Fibroblast of mammary gland (primary cell): ENCODE measurements around the gene SND1.

Experiments used
- DNase-seq: peaks from one replicate; pipeline ENCODE4 v3.0.0-alpha.2; 2010; ENCODE audit warnings: low read depth
- H3K4me3 ChIP-seq: 2 replicates; pipeline ENCODE4 v1.5.1; 2011; ENCODE audit warnings: low read depth, mild to moderate bottlenecking, low read length, moderate library complexity; ENCODE audit not compliant: control insufficient read depth
- CTCF ChIP-seq: conservative IDR thresholded peaks from 2 replicates; pipeline ENCODE4 v1.5.1; 2011; ENCODE audit warnings: low read depth, low read length, inconsistent platforms; ENCODE audit not compliant: control insufficient read depth, insufficient read depth

SND1 gene

GRCh38 chr7:127911968-127912511, 260.0 kb downstream of the SND1 start:
- no peak for TF ChIP-seq CTCF
- no peak overlapping the region for H3K4me3 ChIP-seq
- no peak for DNase-seq

GRCh38 chr7:127912901-127913300, 260.9 kb downstream of the SND1 start:
- no peak overlapping the region for H3K4me3 ChIP-seq
- TF ChIP-seq CTCF: no peak
- no peak for DNase-seq

GRCh38 chr7:127913686-127914085, 261.7 kb downstream of the SND1 start:
- no peak for DNase-seq
- no peak overlapping the region for H3K4me3 ChIP-seq
- TF ChIP-seq CTCF: no peak

- no peak overlapping the region for H3K4me3 ChIP-seq
- no peak for DNase-seq
- no peak for TF ChIP-seq CTCF
These were observed 262.7 kb downstream of the SND1 start for GRCh38 chr7:127914693-127915092.

GRCh38 chr7:127916735-127917134, 264.7 kb downstream of the SND1 start:
- no peak for TF ChIP-seq CTCF
- no peak for DNase-seq
- no peak overlapping the region for H3K4me3 ChIP-seq

- H3K4me3 ChIP-seq: no peak overlapping the region
- TF ChIP-seq CTCF: no peak
- peak; percentile 14 for DNase-seq
These were observed 266.1 kb downstream of the SND1 start for GRCh38 chr7:127918130-127918529.
